H9 (cell line): ENCODE results near the gene DPYSL3. TPM values are rescaled to one million over a fixed set of nuclear protein-coding genes. Genes with fewer than 3 reads are reported as not detected.

Experiments
- DNase-seq: peaks from one replicate; pipeline ENCODE4 v3.0.0-alpha.2; 2017
- H2AFZ ChIP-seq: one replicate; pipeline ENCODE4 v1.6.1; 2013; ENCODE audit warnings: mild to moderate bottlenecking, low read length, control low read depth, moderate library complexity
- H2AK5ac ChIP-seq: 2 replicates; pipeline ENCODE4 v1.6.1; 2013; ENCODE audit warnings: low read length, control low read depth, mixed read lengths; ENCODE audit not compliant: insufficient read length
- H2BK120ac ChIP-seq: one replicate; pipeline ENCODE4 v1.6.1; 2013; ENCODE audit warnings: low read depth, mild to moderate bottlenecking, low read length, control low read depth, inconsistent platforms; ENCODE audit not compliant: poor library complexity, severe bottlenecking
- H2BK12ac ChIP-seq: 2 replicates; pipeline ENCODE4 v1.6.1; 2013; ENCODE audit warnings: low read length, control low read depth, mixed read lengths, low read depth; ENCODE audit not compliant: insufficient read length
- H2BK15ac ChIP-seq: 2 replicates; pipeline ENCODE4 v1.6.1; 2013; ENCODE audit warnings: low read depth, low read length, control low read depth
- H2BK20ac ChIP-seq: one replicate; pipeline ENCODE4 v1.6.1; 2013; ENCODE audit warnings: low read depth, mild to moderate bottlenecking, low read length, control low read depth, inconsistent platforms; ENCODE audit not compliant: poor library complexity, severe bottlenecking
- H2BK5ac ChIP-seq: 2 replicates; pipeline ENCODE4 v1.6.1; 2013; ENCODE audit warnings: low read length, control low read depth, mixed read lengths; ENCODE audit not compliant: insufficient read length
- H3K14ac ChIP-seq: 2 replicates; pipeline ENCODE4 v1.6.1; 2013; ENCODE audit warnings: low read length, control low read depth; ENCODE audit not compliant: insufficient read depth
- H3K18ac ChIP-seq: 2 replicates; pipeline ENCODE4 v1.6.1; 2013; ENCODE audit warnings: low read depth, mild to moderate bottlenecking, mixed read lengths, low read length, control low read depth; ENCODE audit not compliant: insufficient read length
- H3K23ac ChIP-seq: 2 replicates; pipeline ENCODE4 v1.6.1; 2013; ENCODE audit warnings: low read length, control low read depth, mixed read lengths, low read depth; ENCODE audit not compliant: insufficient read length
- H3K23me2 ChIP-seq: 2 replicates; pipeline ENCODE4 v1.6.1; 2013; ENCODE audit warnings: low read depth, mild to moderate bottlenecking, mixed read lengths, low read length, control low read depth; ENCODE audit not compliant: insufficient read length, poor library complexity, severe bottlenecking
- H3K27ac ChIP-seq: 2 replicates; pipeline ENCODE4 v1.5.1; 2013; ENCODE audit warnings: low read length, control low read depth, mixed read lengths, low read depth; ENCODE audit not compliant: insufficient read length
- H3K27me3 ChIP-seq: 2 replicates; pipeline ENCODE4 v1.6.1; 2013; ENCODE audit warnings: low read length, control low read depth, inconsistent platforms; ENCODE audit not compliant: insufficient read depth
- H3K4ac ChIP-seq: 2 replicates; pipeline ENCODE4 v1.6.1; 2013; ENCODE audit warnings: low read depth, mild to moderate bottlenecking, control low read depth, inconsistent platforms, low read length, moderate library complexity
- H3K4me1 ChIP-seq: 2 replicates; pipeline ENCODE4 v1.6.1; 2013; ENCODE audit warnings: low read length, control low read depth, inconsistent platforms; ENCODE audit not compliant: insufficient read depth
- H3K4me2 ChIP-seq: 2 replicates; pipeline ENCODE4 v1.6.1; 2013; ENCODE audit warnings: low read length, control low read depth, mixed read lengths; ENCODE audit not compliant: insufficient read length, insufficient read depth
- H3K56ac ChIP-seq: 2 replicates; pipeline ENCODE4 v1.6.1; 2013; ENCODE audit warnings: low read depth, mild to moderate bottlenecking, mixed read lengths, low read length, control low read depth; ENCODE audit not compliant: insufficient read length
- H3K79me1 ChIP-seq: 2 replicates; pipeline ENCODE4 v1.6.1; 2013; ENCODE audit warnings: low read depth, mild to moderate bottlenecking, moderate library complexity, low read length, control low read depth, inconsistent platforms; ENCODE audit not compliant: insufficient read depth, poor library complexity, severe bottlenecking
- H3K79me2 ChIP-seq: 2 replicates; pipeline ENCODE4 v1.6.1; 2013; ENCODE audit warnings: low read length, control low read depth, inconsistent platforms; ENCODE audit not compliant: insufficient read depth
- H3K9ac ChIP-seq: 2 replicates; pipeline ENCODE4 v1.6.1; 2013; ENCODE audit warnings: low read length, control low read depth, mixed read lengths; ENCODE audit not compliant: insufficient read length; ENCODE audit errors: extremely low read depth
- H3K9me3 ChIP-seq: one replicate; pipeline ENCODE4 v1.6.1; 2013; ENCODE audit warnings: low read depth, low read length, inconsistent platforms; ENCODE audit not compliant: control insufficient read depth
- H3T11ph ChIP-seq: one replicate; pipeline ENCODE4 v1.6.1; 2013; ENCODE audit warnings: mild to moderate bottlenecking, low read length, control low read depth, inconsistent platforms
- H4K20me1 ChIP-seq: one replicate; pipeline ENCODE4 v1.6.1; 2013; ENCODE audit not compliant: control insufficient read depth, insufficient read length, insufficient read depth
- H4K5ac ChIP-seq: 2 replicates; pipeline ENCODE4 v1.6.1; 2013; ENCODE audit warnings: low read depth, mild to moderate bottlenecking, mixed read lengths, low read length, control low read depth; ENCODE audit not compliant: insufficient read length
- H4K8ac ChIP-seq: replicated peaks from 2 replicates; pipeline ENCODE4 v1.6.1; 2013; ENCODE audit warnings: low read length, control low read depth, mixed read lengths, low read depth; ENCODE audit not compliant: insufficient read length
- H4K91ac ChIP-seq: 2 replicates; pipeline ENCODE4 v1.6.1; 2013; ENCODE audit warnings: low read depth, mild to moderate bottlenecking, moderate library complexity, mixed read lengths, low read length, control low read depth; ENCODE audit not compliant: insufficient read length
- H3K27ac Mint-ChIP-seq, 3 experiments: 2 replicates in 2 of 3; 3 replicates in 1 of 3; pipeline ENCODE4 v1.8.0; 2020 to 2021; ENCODE audit warnings: mixed read lengths in 3 of 3, mild to moderate bottlenecking in 1 of 3, moderate library complexity in 1 of 3
- H3K27me3 Mint-ChIP-seq: 2 replicates; pipeline ENCODE4 v1.8.0; 2021; ENCODE audit warnings: low read depth, mild to moderate bottlenecking, moderate library complexity, mixed read lengths
- H3K36me3 Mint-ChIP-seq, 3 experiments: 2 replicates in 2 of 3; 3 replicates in 1 of 3; pipeline ENCODE4 v1.8.0; 2020 to 2021; ENCODE audit warnings: low read depth in 3 of 3, mixed read lengths in 3 of 3; ENCODE audit not compliant: insufficient read depth in 1 of 3
- H3K4me1 Mint-ChIP-seq, 2 experiments: 2 replicates each; pipeline ENCODE4 v1.8.0; 2020; ENCODE audit warnings: mixed read lengths in 2 of 2
- H3K4me3 Mint-ChIP-seq, 2 experiments: 2 replicates in 1 of 2; 3 replicates in 1 of 2; pipeline ENCODE4 v1.8.0; 2020 to 2021; ENCODE audit warnings: mild to moderate bottlenecking in 2 of 2, mixed read lengths in 2 of 2, moderate library complexity in 1 of 2
- H3K9me3 Mint-ChIP-seq, 2 experiments: 2 replicates in 1 of 2; 3 replicates in 1 of 2; pipeline ENCODE4 v1.8.0; 2020; ENCODE audit warnings: mild to moderate bottlenecking in 2 of 2, mixed read lengths in 2 of 2, moderate library complexity in 1 of 2
- CTCF ChIP-seq: fragments of 200-600 bp; sonication (generic); conservative IDR thresholded peaks from 3 replicates; pipeline ENCODE4 v1.8.0; 2021; ENCODE audit warnings: antibody characterized with exemption, mild to moderate bottlenecking
- WGBS: extraction: QIAGEN DNeasy Blood & Tissue Kit; methylation state at CpG from one replicate; pipeline ENCODE4 v1.1.7; 2013; ENCODE audit warnings: missing lambda C conversion rate, low lambda C conversion rate, mixed read lengths; ENCODE audit not compliant: insufficient read length; ENCODE audit errors: extremely low coverage; 5-methylcytosine and 5-hydroxymethylcytosine counted together
- total RNA-seq: library from RNA; stranded (reverse); gene quantifications from 2 replicates; pipeline ENCODE4 v1.2.1, GENCODE V29; 2021

Gene DPYSL3
- total RNA-seq, 1 experiment from 2014 or later = 515 TPM

DNA sequence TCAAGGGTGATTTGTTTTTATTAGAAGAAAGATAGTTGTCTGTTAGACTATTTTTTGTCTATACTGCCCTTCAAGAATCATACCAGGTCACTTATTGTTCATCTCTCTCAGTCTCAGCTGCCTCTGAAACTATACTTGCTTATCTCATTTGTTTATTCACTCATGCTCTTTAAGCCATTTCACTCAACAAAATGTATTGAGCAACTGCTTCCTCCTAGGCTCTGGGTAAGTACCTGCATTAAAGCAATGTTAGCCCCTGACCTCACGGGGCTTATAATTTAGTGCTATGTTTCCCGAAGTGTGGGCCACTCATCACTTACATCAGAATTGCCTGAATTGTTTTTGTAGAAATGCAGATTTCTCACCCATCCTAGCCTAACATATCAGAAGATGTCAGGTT lies 100.9 kb downstream of the DPYSL3 start:
- H3K9ac ChIP-seq = no peak overlapping the region
- H2BK20ac ChIP-seq = no peak overlapping the region
- no peak overlapping the region for H3K14ac ChIP-seq
- H4K8ac ChIP-seq = no peak overlapping the region
- H4K20me1 ChIP-seq = no peaks in the 10 kb centered on the region
- no peak overlapping the region for H3K27ac ChIP-seq
- no peaks in the 10 kb centered on the region for H3K27me3 ChIP-seq
- Mint-ChIP-seq H3K4me1 (no peaks in the 10 kb centered on the region), H3K9me3 (no peaks in the 10 kb centered on the region), H3K36me3 (peaks cover 82 to 100% (median 98%) of the 10 kb centered on the region in 3 experiments), H3K4me3 (no peak overlapping the region), H3K27me3 (no peaks in the 10 kb centered on the region; the same call in 1 of the 2 replicates), H3K27ac (0 out of 7 replicates have a peak overlapping the region, but pooled peaks of 1 of the 3 experiments have one; percentile 20)
- H2BK12ac ChIP-seq = no peak overlapping the region
- H3K23me2 ChIP-seq = no peaks in the 10 kb centered on the region
- H4K5ac ChIP-seq = no peak overlapping the region
- no peak overlapping the region for H3T11ph ChIP-seq
- no peak overlapping the region for H2BK120ac ChIP-seq
- H3K56ac ChIP-seq = no peak overlapping the region
- no peak overlapping the region for H3K4me2 ChIP-seq
- H3K4ac ChIP-seq = no peak overlapping the region
- H4K91ac ChIP-seq = no peak overlapping the region
- H3K4me1 ChIP-seq = no peaks in the 10 kb centered on the region
- WGBS = no CpG with 5 or more reads among the region's 2 CpGs
- no peak overlapping the region for H2AK5ac ChIP-seq
- DNase-seq = no peak
- no peak overlapping the region for H2BK15ac ChIP-seq
- no peak overlapping the region for H2AFZ ChIP-seq
- no peak overlapping the region for H3K23ac ChIP-seq
- H3K18ac ChIP-seq = no peak overlapping the region
- H3K79me2 ChIP-seq = no peaks in the 10 kb centered on the region
- no peaks in the 10 kb centered on the region for H3K79me1 ChIP-seq
- no peaks in the 10 kb centered on the region for H3K9me3 ChIP-seq
- TF ChIP-seq CTCF = no peak
- H2BK5ac ChIP-seq = no peak overlapping the region
